Measurements from ENCODE around the gene RNF7.

GRCh38 chr3:141782386-141782932, 44.4 kb downstream of the RNF7 start:
- TF ChIP-seq CTCF (IDR thresholded peaks at IDR 0.05) (no peak), POLR2A (IDR thresholded peaks at IDR 0.05) (no peak)
